ENCODE results near the gene STK10.

GRCh38 chr5:172076761-172077244, 111.2 kb downstream of the STK10 start:
- TF ChIP-seq CTCF (IDR thresholded peaks at IDR 0.05), result no peak
- TF ChIP-seq POLR2A (IDR thresholded peaks at IDR 0.05), result no peak
